Measurements from ENCODE around the gene AGFG2. TPM values are rescaled to one million over a fixed set of nuclear protein-coding genes. Genes with fewer than 3 reads are reported as not detected.
"Not testable (repeated sequence)": the region's sequence is repeated elsewhere in the genome, so short reads cannot be mapped to it uniquely, and the experiment has no call there.

The AGFG2 gene
- total RNA-seq, 2 donors from 2014 or later: 21.0 to 24.3 TPM

- ATAC-seq (peak; percentile 77 to 90), DNase-seq (peak; percentile 52)
- intact Hi-C loops (cut with DNase I): loop anchor here in 1 of 2 donors (5.0 kb wide), 1 partner anchor 68 kb away; the partner anchor contains the start of gene TSC22D4
Measured at GRCh38 chr7:100545360-100546128, 6.5 kb downstream of the AGFG2 start.

- ATAC-seq (peak in 1 of 2 donors; percentile 28), DNase-seq (no peak)
- intact Hi-C loops (cut with DNase I): loop anchor here in 1 of 2 donors (5.0 kb wide), 1 partner anchor 69 kb away; the partner anchor contains the start of gene TSC22D4
Measured at GRCh38 chr7:100546129-100546925, 7.3 kb downstream of the AGFG2 start.

GRCh38 chr7:100546926-100547800, 8.2 kb downstream of the AGFG2 start:
- intact Hi-C loops (cut with DNase I): loop anchor here in 1 of 2 donors (5.0 kb wide), 1 partner anchor 70 kb away; the partner anchor contains the start of gene TSC22D4
- ATAC-seq (peak in 1 of 2 donors; percentile 4), DNase-seq (no peak)

- intact Hi-C loops (cut with DNase I): loop anchor here in 1 of 2 donors (5.0 kb wide), 1 partner anchor 71 kb away; the partner anchor contains the start of gene TSC22D4
- DNase-seq: no peak
Measured at GRCh38 chr7:100547872-100548271, 8.9 kb downstream of the AGFG2 start.

GRCh38 chr7:100548446-100548845, 9.4 kb downstream of the AGFG2 start:
- not testable (repeated sequence) for ATAC-seq, DNase-seq
- intact Hi-C loops (cut with DNase I): loop anchor here in 1 of 2 donors (5.0 kb wide), 1 partner anchor 71 kb away; the partner anchor contains the start of gene TSC22D4

More at GRCh38 chr7:100547872-100548271, 8.9 kb downstream of the AGFG2 start:
- peak; percentile 9 to 58 for ATAC-seq

- no peak for DNase-seq
- ATAC-seq: no peak
- intact Hi-C loops (cut with DNase I): no loop called here
Measured at GRCh38 chr7:100552532-100552931, 13.5 kb downstream of the AGFG2 start.

- ATAC-seq (no peak), DNase-seq (no peak)
- intact Hi-C loops (cut with DNase I): no loop called here
Measured at GRCh38 chr7:100553032-100553431, 14.0 kb downstream of the AGFG2 start.

GRCh38 chr7:100555701-100556100, 16.7 kb downstream of the AGFG2 start:
- intact Hi-C loops (cut with DNase I): no loop called here
- DNase-seq (no peak), ATAC-seq (no peak)

- DNase-seq (no peak), ATAC-seq (no peak)
- intact Hi-C loops (cut with DNase I): no loop called here
Measured at GRCh38 chr7:100556541-100556940, 17.5 kb downstream of the AGFG2 start.

GRCh38 chr7:100559127-100559526, 20.1 kb downstream of the AGFG2 start:
- DNase-seq (no peak), ATAC-seq (no peak)
- intact Hi-C loops (cut with DNase I): loop anchor here in 1 of 2 donors (1.0 kb wide), 1 partner anchor 90 kb away; no protein-coding TSS in a partner anchor

- ATAC-seq (no peak), DNase-seq (no peak)
- intact Hi-C loops (cut with DNase I): loop anchor here (5.0 kb wide), 2 partner anchors 89 to 131 kb away; partner anchors contain the start of gene GIGYF1 (in 1 of the 2)
Measured at GRCh38 chr7:100561491-100562194, 22.6 kb downstream of the AGFG2 start.

GRCh38 chr7:100562195-100563099, 23.4 kb downstream of the AGFG2 start:
- DNase-seq (no peak), ATAC-seq (peak in 1 of 2 donors; percentile 8)
- intact Hi-C loops (cut with DNase I): loop anchor here (5.0 kb wide), 2 partner anchors 90 to 130 kb away; partner anchors contain the start of gene GIGYF1 (in 1 of the 2)

- DNase-seq (no peak), ATAC-seq (no peak)
Measured at GRCh38 chr7:100563100-100563564, 24.1 kb downstream of the AGFG2 start.

GRCh38 chr7:100563809-100564400, 24.9 kb downstream of the AGFG2 start:
- intact Hi-C loops (cut with DNase I): loop anchor here (5.0 kb wide), 2 partner anchors 92 to 128 kb away; partner anchors contain the start of gene GIGYF1 (in 1 of the 2)

More at GRCh38 chr7:100563100-100563564, 24.1 kb downstream of the AGFG2 start:
- intact Hi-C loops (cut with DNase I): loop anchor here (5.0 kb wide), 2 partner anchors 91 to 129 kb away; partner anchors contain the start of gene GIGYF1 (in 1 of the 2)

GRCh38 chr7:100564405-100564804, 25.4 kb downstream of the AGFG2 start:
- not testable (repeated sequence) for DNase-seq, ATAC-seq
- intact Hi-C loops (cut with DNase I): loop anchor here (5.0 kb wide), 2 partner anchors 92 to 128 kb away; partner anchors contain the start of gene GIGYF1 (in 1 of the 2)

More at GRCh38 chr7:100563809-100564400, 24.9 kb downstream of the AGFG2 start:
- peak; percentile 86 for DNase-seq
- peak; percentile 62 to 70 for ATAC-seq

- ATAC-seq: no peak
- DNase-seq: no peak
- intact Hi-C loops (cut with DNase I): no loop called here
Measured at GRCh38 chr7:100565133-100565571, 26.1 kb downstream of the AGFG2 start.

Data from left cardiac atrium (tissue), 4 donors.